H9 (cell line): ENCODE measurements around the gene RNPEPL1. TPM values are rescaled to one million over a fixed set of nuclear protein-coding genes. Genes with fewer than 3 reads are reported as not detected.

Source experiments
- DNase-seq: peaks from one replicate; pipeline ENCODE4 v3.0.0-alpha.2; 2017
- H2AFZ ChIP-seq: one replicate; pipeline ENCODE4 v1.6.1; 2013; ENCODE audit warnings: mild to moderate bottlenecking, low read length, control low read depth, moderate library complexity
- H2AK5ac ChIP-seq: 2 replicates; pipeline ENCODE4 v1.6.1; 2013; ENCODE audit warnings: low read length, control low read depth, mixed read lengths; ENCODE audit not compliant: insufficient read length
- H2BK120ac ChIP-seq: one replicate; pipeline ENCODE4 v1.6.1; 2013; ENCODE audit warnings: low read depth, mild to moderate bottlenecking, low read length, control low read depth, inconsistent platforms; ENCODE audit not compliant: poor library complexity, severe bottlenecking
- H2BK12ac ChIP-seq: 2 replicates; pipeline ENCODE4 v1.6.1; 2013; ENCODE audit warnings: low read length, control low read depth, mixed read lengths, low read depth; ENCODE audit not compliant: insufficient read length
- H2BK15ac ChIP-seq: 2 replicates; pipeline ENCODE4 v1.6.1; 2013; ENCODE audit warnings: low read depth, low read length, control low read depth
- H2BK20ac ChIP-seq: one replicate; pipeline ENCODE4 v1.6.1; 2013; ENCODE audit warnings: low read depth, mild to moderate bottlenecking, low read length, control low read depth, inconsistent platforms; ENCODE audit not compliant: poor library complexity, severe bottlenecking
- H2BK5ac ChIP-seq: 2 replicates; pipeline ENCODE4 v1.6.1; 2013; ENCODE audit warnings: low read length, control low read depth, mixed read lengths; ENCODE audit not compliant: insufficient read length
- H3K14ac ChIP-seq: 2 replicates; pipeline ENCODE4 v1.6.1; 2013; ENCODE audit warnings: low read length, control low read depth; ENCODE audit not compliant: insufficient read depth
- H3K18ac ChIP-seq: 2 replicates; pipeline ENCODE4 v1.6.1; 2013; ENCODE audit warnings: low read depth, mild to moderate bottlenecking, mixed read lengths, low read length, control low read depth; ENCODE audit not compliant: insufficient read length
- H3K23ac ChIP-seq: 2 replicates; pipeline ENCODE4 v1.6.1; 2013; ENCODE audit warnings: low read length, control low read depth, mixed read lengths, low read depth; ENCODE audit not compliant: insufficient read length
- H3K23me2 ChIP-seq: 2 replicates; pipeline ENCODE4 v1.6.1; 2013; ENCODE audit warnings: low read depth, mild to moderate bottlenecking, mixed read lengths, low read length, control low read depth; ENCODE audit not compliant: insufficient read length, poor library complexity, severe bottlenecking
- H3K27ac ChIP-seq: 2 replicates; pipeline ENCODE4 v1.5.1; 2013; ENCODE audit warnings: low read length, control low read depth, mixed read lengths, low read depth; ENCODE audit not compliant: insufficient read length
- H3K27me3 ChIP-seq: 2 replicates; pipeline ENCODE4 v1.6.1; 2013; ENCODE audit warnings: low read length, control low read depth, inconsistent platforms; ENCODE audit not compliant: insufficient read depth
- H3K4ac ChIP-seq: 2 replicates; pipeline ENCODE4 v1.6.1; 2013; ENCODE audit warnings: low read depth, mild to moderate bottlenecking, control low read depth, inconsistent platforms, low read length, moderate library complexity
- H3K4me1 ChIP-seq: 2 replicates; pipeline ENCODE4 v1.6.1; 2013; ENCODE audit warnings: low read length, control low read depth, inconsistent platforms; ENCODE audit not compliant: insufficient read depth
- H3K4me2 ChIP-seq: 2 replicates; pipeline ENCODE4 v1.6.1; 2013; ENCODE audit warnings: low read length, control low read depth, mixed read lengths; ENCODE audit not compliant: insufficient read length, insufficient read depth
- H3K56ac ChIP-seq: 2 replicates; pipeline ENCODE4 v1.6.1; 2013; ENCODE audit warnings: low read depth, mild to moderate bottlenecking, mixed read lengths, low read length, control low read depth; ENCODE audit not compliant: insufficient read length
- H3K79me1 ChIP-seq: 2 replicates; pipeline ENCODE4 v1.6.1; 2013; ENCODE audit warnings: low read depth, mild to moderate bottlenecking, moderate library complexity, low read length, control low read depth, inconsistent platforms; ENCODE audit not compliant: insufficient read depth, poor library complexity, severe bottlenecking
- H3K79me2 ChIP-seq: 2 replicates; pipeline ENCODE4 v1.6.1; 2013; ENCODE audit warnings: low read length, control low read depth, inconsistent platforms; ENCODE audit not compliant: insufficient read depth
- H3K9ac ChIP-seq: 2 replicates; pipeline ENCODE4 v1.6.1; 2013; ENCODE audit warnings: low read length, control low read depth, mixed read lengths; ENCODE audit not compliant: insufficient read length; ENCODE audit errors: extremely low read depth
- H3K9me3 ChIP-seq: one replicate; pipeline ENCODE4 v1.6.1; 2013; ENCODE audit warnings: low read depth, low read length, inconsistent platforms; ENCODE audit not compliant: control insufficient read depth
- H3T11ph ChIP-seq: one replicate; pipeline ENCODE4 v1.6.1; 2013; ENCODE audit warnings: mild to moderate bottlenecking, low read length, control low read depth, inconsistent platforms
- H4K20me1 ChIP-seq: one replicate; pipeline ENCODE4 v1.6.1; 2013; ENCODE audit not compliant: control insufficient read depth, insufficient read length, insufficient read depth
- H4K5ac ChIP-seq: 2 replicates; pipeline ENCODE4 v1.6.1; 2013; ENCODE audit warnings: low read depth, mild to moderate bottlenecking, mixed read lengths, low read length, control low read depth; ENCODE audit not compliant: insufficient read length
- H4K8ac ChIP-seq: replicated peaks from 2 replicates; pipeline ENCODE4 v1.6.1; 2013; ENCODE audit warnings: low read length, control low read depth, mixed read lengths, low read depth; ENCODE audit not compliant: insufficient read length
- H4K91ac ChIP-seq: 2 replicates; pipeline ENCODE4 v1.6.1; 2013; ENCODE audit warnings: low read depth, mild to moderate bottlenecking, moderate library complexity, mixed read lengths, low read length, control low read depth; ENCODE audit not compliant: insufficient read length
- H3K27ac Mint-ChIP-seq, 3 experiments: 2 replicates in 2 of 3; 3 replicates in 1 of 3; pipeline ENCODE4 v1.8.0; 2020 to 2021; ENCODE audit warnings: mixed read lengths in 3 of 3, mild to moderate bottlenecking in 1 of 3, moderate library complexity in 1 of 3
- H3K27me3 Mint-ChIP-seq: 2 replicates; pipeline ENCODE4 v1.8.0; 2021; ENCODE audit warnings: low read depth, mild to moderate bottlenecking, moderate library complexity, mixed read lengths
- H3K36me3 Mint-ChIP-seq, 3 experiments: 2 replicates in 2 of 3; 3 replicates in 1 of 3; pipeline ENCODE4 v1.8.0; 2020 to 2021; ENCODE audit warnings: low read depth in 3 of 3, mixed read lengths in 3 of 3; ENCODE audit not compliant: insufficient read depth in 1 of 3
- H3K4me1 Mint-ChIP-seq, 2 experiments: 2 replicates each; pipeline ENCODE4 v1.8.0; 2020; ENCODE audit warnings: mixed read lengths in 2 of 2
- H3K4me3 Mint-ChIP-seq, 2 experiments: 2 replicates in 1 of 2; 3 replicates in 1 of 2; pipeline ENCODE4 v1.8.0; 2020 to 2021; ENCODE audit warnings: mild to moderate bottlenecking in 2 of 2, mixed read lengths in 2 of 2, moderate library complexity in 1 of 2
- H3K9me3 Mint-ChIP-seq, 2 experiments: 2 replicates in 1 of 2; 3 replicates in 1 of 2; pipeline ENCODE4 v1.8.0; 2020; ENCODE audit warnings: mild to moderate bottlenecking in 2 of 2, mixed read lengths in 2 of 2, moderate library complexity in 1 of 2
- CTCF ChIP-seq: fragments of 200-600 bp; sonication (generic); conservative IDR thresholded peaks from 3 replicates; pipeline ENCODE4 v1.8.0; 2021; ENCODE audit warnings: antibody characterized with exemption, mild to moderate bottlenecking
- WGBS: extraction: QIAGEN DNeasy Blood & Tissue Kit; methylation state at CpG from one replicate; pipeline ENCODE4 v1.1.7; 2013; ENCODE audit warnings: missing lambda C conversion rate, low lambda C conversion rate, mixed read lengths; ENCODE audit not compliant: insufficient read length; ENCODE audit errors: extremely low coverage; 5-methylcytosine and 5-hydroxymethylcytosine counted together
- total RNA-seq: library from RNA; stranded (reverse); gene quantifications from 2 replicates; pipeline ENCODE4 v1.2.1, GENCODE V29; 2021

The RNPEPL1 gene
- total RNA-seq, 1 experiment from 2014 or later = 22.5 TPM

GRCh38 chr2:240613781-240614180 lies 45.5 kb downstream of the RNPEPL1 start:
- H3K4me3 Mint-ChIP-seq = no peak overlapping the region
- TF ChIP-seq CTCF = no peak
- Histone ChIP-seq H2AFZ (no peak overlapping the region), H4K91ac (no peak overlapping the region), H3K23me2 (no peaks in the 10 kb centered on the region), H4K20me1 (no peaks in the 10 kb centered on the region), H3T11ph (no peak overlapping the region), H2BK15ac (no peak overlapping the region), H3K79me2 (no peaks in the 10 kb centered on the region), H3K9ac (no peak overlapping the region), H3K4me2 (no peak overlapping the region), H4K8ac (no peak overlapping the region), H3K18ac (no peak overlapping the region), H3K9me3 (no peaks in the 10 kb centered on the region), H2BK120ac (no peak overlapping the region), H3K27me3 (no peaks in the 10 kb centered on the region), H2AK5ac (no peak overlapping the region), H4K5ac (no peak overlapping the region), H3K4ac (no peak overlapping the region), H3K27ac (no peak overlapping the region), H2BK20ac (no peak overlapping the region), H2BK12ac (no peak overlapping the region), H3K4me1 (no peaks in the 10 kb centered on the region), H3K23ac (no peak overlapping the region), H3K14ac (no peak overlapping the region), H3K79me1 (no peaks in the 10 kb centered on the region), H3K56ac (no peak overlapping the region), H2BK5ac (no peak overlapping the region)
- no peak overlapping the region for H3K27ac Mint-ChIP-seq
- no peak for DNase-seq
- no peaks in the 10 kb centered on the region for H3K4me1 Mint-ChIP-seq
- H3K36me3 Mint-ChIP-seq = peaks cover 2 to 17% (median 3%) of the 10 kb centered on the region in 3 experiments; a peak in 6 of 7 replicates
- H3K27me3 Mint-ChIP-seq = peaks cover 24% of the 10 kb centered on the region
- H3K9me3 Mint-ChIP-seq = peaks cover 14 to 42% of the 10 kb centered on the region in 2 experiments
- WGBS = 100% methylated on average over 2 of the region's 4 CpGs
